Dermis microvascular lymphatic vessel endothelial cell (primary cell): ENCODE measurements around the gene SIK3. TPM values are rescaled to one million over a fixed set of nuclear protein-coding genes. Genes with fewer than 3 reads are reported as not detected.
"Not testable (repeated sequence)": the region's sequence is repeated elsewhere in the genome, so short reads cannot be mapped to it uniquely, and the experiment has no call there.

Experiments used
- DNase-seq, 2 donors: peaks; one replicate each; pipeline versions ENCODE4 v3.0.0 to v3.0.0-alpha.2; 2010; ENCODE audit warnings: low read depth in 2 of 2
- total RNA-seq: library from RNA; depleted of rRNA; stranded (reverse); fragments of >200 nt; gene quantifications from 2 replicates; pipeline ENCODE4 v1.2.1, GENCODE V29; 2014

Gene SIK3
- total RNA-seq, 1 donor from 2014 or later, result 6.4 TPM

GRCh38 chr11:116842117-116842516, 256.1 kb downstream of the SIK3 start:
- DNase-seq, result no peak

DNA sequence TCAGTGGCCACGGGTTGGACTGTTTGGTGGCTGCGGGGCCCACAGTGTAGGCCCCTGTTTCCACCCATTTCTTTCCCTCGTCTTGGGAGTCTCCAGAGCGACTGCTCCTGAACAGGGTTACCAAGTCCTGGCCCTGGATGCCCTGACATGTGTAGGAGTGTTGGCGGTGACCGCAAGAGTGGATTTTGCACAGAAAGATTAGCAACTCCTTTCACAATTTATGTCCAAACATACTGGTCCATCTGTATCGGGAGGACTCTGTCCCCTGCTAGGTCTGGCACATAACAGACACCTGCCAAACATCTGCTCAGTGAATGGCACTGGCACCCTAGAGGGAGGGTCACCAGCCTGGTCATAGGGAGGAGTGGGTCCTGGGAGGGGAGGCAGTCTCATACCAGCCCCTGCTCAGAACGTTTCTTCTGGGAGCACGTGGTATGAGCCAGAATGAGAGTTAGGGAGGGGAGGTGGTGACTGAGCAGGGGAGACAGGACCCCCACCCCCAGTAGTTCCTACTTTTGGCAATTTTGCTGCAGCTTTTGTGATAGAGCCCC, 257.4 kb downstream of the SIK3 start:
- no peak for DNase-seq

DNA sequence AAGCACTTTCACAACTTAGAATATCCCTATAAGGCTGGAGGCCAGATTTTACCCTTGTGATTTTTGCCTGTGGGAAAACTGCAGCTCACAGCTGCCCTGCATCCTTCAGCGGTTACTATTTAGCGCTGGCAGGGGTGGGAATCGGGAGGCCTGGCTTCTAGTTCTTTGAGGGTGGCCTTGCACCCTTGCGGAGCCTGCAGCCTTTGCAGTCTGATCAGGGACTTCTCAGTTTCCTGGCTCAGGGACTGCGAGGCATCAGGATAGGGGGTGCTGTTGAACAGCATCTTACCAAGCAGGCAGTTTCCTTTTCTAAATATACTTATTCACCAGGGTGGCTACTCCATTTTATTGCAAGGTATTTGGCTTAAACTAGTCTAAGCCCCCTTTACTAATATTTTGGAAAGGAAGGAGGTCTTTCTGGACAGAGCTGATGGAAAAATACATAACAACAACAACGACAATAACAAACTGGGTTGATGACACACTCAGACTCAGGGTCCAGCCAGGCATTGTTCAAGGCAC, 257.9 kb downstream of the SIK3 start:
- peak in 1 of 2 donors; percentile 10 for DNase-seq

DNA sequence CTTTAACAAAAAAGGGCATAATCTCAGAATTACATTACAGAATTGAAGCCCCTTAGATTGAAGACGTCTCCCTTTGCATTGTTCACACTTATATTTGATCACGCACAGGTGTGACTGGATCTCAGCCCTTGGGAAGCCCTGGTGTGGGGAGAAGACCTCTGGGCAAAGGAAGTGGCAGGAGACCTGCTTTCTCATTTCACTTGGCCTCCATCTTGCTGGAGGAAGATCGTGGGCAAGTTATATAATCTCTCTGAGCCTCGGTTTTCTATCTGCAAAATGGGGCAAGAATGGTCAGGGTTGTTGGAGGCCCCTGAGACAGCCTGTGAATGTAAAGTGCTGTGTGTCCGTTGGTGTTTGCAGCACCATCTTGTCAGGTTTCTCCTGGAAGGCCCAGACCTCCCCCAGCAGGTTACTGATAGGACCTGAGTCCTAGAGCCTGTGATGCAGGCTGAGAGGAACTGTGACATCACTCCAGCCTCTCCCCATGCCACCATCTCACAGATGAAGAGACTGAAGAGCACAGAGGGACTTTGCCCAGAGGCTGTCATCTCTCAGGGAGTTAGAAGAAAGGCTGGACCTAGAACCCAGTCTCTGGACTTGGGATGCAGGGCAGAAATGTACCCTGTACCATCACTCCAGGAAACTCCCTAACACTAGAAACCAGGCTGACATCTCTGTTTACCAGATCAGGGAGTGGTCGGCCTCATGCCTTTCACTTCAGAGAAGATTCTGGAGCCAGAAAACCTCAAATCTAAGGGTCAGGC, 259.7 kb downstream of the SIK3 start:
- DNase-seq, result no peak

DNA sequence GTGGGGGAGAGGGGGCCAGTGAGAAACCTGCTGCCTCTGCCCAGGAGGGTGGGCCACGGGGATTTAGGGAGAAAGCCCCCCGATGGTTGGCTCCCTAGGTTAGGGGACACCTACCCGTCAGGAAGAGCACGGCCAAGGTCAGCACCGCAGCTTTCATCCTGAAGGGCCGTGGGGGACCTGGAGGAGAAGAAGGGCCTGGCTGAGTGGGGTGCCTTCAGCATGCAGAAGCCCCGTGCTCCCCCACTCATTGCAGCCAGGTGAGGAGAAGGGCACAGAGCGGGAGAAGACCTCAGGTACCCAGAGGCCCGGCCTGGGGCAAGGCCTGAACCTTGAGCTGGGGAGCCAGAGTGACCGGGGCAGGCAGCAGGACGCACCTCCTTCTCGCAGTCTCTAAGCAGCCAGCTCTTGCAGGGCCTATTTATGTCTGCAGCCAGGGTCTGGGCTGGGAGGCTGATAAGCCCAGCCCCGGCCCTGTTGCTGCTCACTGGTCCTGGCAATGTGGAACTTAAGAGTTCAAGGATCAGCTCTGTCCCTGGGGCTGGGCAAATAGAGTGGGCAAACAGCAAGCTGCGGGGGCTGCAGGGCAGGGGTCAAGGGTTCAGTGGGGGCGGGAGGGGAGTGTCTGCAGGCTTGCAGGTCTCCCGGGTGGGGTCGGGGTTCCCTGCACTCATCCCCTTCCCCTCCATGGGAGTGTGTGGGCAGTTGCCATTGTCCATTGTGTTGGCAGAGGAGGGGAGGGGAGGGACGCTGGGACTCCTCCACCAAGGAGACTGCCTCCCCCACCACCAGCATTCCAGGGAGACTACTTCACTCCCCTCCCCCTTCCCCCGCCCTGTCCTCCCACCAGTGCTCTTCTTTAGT, 260.8 kb downstream of the SIK3 start, which contains the start of gene APOA1:
Gene APOA1 (minus strand): TSS at position 392 of the 861 bp plus-strand sequence. CDS start 235 bp downstream, at position 157.
- DNase-seq, result no peak

DNA sequence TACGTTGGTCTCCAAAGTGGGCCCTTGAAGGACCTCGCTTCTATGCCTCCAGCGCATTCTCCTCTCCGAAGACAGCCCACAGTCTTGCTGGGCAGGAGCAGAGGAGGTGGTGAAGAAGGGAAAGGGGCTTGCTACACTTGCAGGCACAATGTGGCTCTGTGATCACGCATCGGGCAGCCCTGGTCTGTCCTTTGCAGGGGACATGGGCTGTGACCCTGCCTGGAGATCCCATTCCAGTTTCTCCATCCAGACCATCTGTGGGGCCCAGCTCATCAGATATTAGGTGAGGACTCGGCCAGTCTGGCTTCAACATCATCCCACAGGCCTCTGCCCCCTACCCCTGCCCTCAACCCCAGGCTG, 261.6 kb downstream of the SIK3 start:
- DNase-seq, result no peak

DNA sequence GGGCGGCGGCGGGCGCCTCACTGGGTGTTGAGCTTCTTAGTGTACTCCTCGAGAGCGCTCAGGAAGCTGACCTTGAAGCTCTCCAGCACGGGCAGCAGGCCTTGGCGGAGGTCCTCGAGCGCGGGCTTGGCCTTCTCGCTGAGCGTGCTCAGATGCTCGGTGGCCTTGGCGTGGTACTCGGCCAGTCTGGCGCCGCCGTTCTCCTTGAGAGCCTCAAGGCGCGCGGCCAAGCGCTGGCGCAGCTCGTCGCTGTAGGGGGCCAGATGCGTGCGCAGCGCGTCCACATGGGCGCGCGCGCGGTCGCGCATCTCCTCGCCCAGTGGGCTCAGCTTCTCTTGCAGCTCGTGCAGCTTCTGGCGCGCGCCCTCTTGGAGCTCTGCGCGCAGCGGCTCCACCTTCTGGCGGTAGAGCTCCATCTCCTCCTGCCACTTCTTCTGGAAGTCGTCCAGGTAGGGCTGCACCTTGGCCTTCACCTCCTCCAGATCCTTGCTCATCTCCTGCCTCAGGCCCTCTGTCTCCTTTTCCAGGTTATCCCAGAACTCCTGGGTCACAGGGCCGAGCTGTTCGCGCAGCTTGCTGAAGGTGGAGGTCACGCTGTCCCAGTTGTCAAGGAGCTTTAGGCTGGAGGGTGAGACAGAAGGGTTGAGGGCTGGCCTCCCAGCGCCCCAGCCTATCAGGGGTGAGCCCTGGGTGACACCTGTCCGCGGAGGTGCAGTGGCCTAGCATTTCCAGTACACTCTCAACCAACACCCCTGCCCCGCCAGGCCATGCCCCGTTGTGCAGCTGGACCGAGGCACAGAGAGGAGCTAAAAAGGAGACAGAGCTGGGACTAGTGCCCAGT, 262.2 kb downstream of the SIK3 start:
- DNase-seq, result peak; percentile 17 to 89

- no peak for DNase-seq
Observed at GRCh38 chr11:116835042-116835772, 263.0 kb downstream of the SIK3 start.

GRCh38 chr11:116834535-116835041, 263.6 kb downstream of the SIK3 start:
- DNase-seq, result not testable (repeated sequence)

DNA sequence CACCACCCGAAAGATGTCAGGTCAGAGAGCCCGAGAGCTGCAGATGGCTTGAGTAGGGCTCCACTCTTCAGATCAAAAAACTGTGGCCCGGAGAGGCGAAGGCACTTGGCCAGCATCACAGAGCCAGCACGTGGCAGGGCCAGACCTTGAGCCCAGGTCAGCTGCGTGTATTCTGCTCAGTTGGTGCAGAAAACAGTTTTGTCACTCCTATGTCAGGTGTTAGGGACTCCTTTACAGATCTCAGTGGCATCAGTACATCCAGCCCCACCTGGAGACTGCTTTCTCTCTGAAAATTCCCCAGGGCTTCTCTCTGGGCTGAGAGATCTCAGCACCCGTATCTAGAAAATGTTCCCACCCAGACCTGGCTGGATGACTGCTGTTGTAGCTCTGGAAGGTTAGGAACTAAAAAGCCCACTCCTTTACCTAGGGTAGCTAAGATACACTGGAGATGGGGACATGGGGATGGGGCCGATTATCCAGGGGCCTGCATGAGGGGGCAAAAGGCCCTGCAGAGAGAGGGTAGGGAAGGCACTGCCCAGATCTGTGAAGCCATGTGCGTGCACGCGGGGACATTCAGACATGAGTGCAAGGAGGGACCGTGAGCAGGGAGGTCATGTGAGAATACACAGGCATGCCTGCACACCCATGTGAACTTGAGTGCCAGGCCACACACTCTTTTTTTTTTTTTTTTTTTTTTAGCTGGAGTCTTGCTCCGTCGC, 264.3 kb downstream of the SIK3 start:
- DNase-seq, result no peak

DNA sequence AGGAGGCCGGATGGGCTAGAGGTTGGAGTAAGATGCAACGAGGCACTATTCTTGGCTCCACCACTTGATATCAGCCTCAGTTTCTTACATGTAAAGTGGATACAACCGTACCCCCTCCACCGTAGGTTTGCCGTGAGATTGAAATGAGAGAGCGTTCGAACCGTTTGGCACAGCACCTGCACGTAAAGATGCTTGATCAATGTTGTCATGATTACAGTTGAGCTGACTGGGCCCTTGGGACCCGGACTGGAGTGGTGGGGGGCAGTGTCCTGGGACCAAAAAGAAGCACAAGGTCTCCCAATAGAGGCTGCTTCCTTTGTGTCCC, 264.8 kb downstream of the SIK3 start:
- no peak for DNase-seq

GRCh38 chr11:116832350-116833290, 265.6 kb downstream of the SIK3 start:
- DNase-seq, result no peak

DNA sequence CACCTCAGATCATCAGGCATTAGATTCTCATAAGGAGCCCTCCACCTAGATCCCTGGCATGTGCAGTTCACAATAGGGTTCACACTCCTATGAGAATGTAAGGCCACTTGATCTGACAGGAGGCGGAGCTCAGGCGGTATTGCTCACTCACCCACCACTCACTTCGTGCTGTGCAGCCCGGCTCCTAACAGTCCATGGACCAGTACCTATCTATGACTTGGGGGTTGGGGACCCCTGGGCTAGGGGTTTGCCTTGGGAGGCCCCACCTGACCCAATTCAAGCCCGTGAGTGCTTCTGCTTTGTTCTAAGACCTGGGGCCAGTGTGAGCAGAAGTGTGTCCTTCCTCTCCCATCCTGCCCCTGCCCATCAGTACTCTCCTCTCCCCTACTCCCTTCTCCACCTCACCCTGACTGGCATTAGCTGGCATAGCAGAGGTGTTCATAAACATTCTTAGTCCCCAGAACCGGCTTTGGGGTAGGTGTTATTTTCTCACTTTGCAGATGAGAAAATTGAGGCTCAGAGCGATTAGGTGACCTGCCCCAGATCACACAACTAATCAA, 266.4 kb downstream of the SIK3 start:
- no peak for DNase-seq

DNA sequence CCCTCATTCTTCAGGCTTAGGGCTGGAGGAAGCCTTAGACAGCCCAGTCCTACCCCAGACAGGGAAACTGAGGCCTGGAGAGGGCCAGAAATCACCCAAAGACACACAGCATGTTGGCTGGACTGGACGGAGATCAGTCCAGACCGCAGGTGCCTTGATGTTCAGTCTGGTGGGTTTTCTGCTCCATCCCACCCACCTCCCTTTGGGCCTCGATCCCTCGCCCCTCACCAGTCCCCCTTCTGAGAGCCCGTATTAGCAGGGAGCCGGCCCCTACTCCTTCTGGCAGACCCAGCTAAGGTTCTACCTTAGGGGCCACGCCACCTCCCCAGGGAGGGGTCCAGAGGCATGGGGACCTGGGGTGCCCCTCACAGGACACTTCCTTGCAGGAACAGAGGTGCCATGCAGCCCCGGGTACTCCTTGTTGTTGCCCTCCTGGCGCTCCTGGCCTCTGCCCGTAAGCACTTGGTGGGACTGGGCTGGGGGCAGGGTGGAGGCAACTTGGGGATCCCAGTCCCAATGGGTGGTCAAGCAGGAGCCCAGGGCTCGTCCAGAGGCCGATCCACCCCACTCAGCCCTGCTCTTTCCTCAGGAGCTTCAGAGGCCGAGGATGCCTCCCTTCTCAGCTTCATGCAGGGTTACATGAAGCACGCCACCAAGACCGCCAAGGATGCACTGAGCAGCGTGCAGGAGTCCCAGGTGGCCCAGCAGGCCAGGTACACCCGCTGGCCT, 267.9 kb downstream of the SIK3 start:
- no peak for DNase-seq

DNA sequence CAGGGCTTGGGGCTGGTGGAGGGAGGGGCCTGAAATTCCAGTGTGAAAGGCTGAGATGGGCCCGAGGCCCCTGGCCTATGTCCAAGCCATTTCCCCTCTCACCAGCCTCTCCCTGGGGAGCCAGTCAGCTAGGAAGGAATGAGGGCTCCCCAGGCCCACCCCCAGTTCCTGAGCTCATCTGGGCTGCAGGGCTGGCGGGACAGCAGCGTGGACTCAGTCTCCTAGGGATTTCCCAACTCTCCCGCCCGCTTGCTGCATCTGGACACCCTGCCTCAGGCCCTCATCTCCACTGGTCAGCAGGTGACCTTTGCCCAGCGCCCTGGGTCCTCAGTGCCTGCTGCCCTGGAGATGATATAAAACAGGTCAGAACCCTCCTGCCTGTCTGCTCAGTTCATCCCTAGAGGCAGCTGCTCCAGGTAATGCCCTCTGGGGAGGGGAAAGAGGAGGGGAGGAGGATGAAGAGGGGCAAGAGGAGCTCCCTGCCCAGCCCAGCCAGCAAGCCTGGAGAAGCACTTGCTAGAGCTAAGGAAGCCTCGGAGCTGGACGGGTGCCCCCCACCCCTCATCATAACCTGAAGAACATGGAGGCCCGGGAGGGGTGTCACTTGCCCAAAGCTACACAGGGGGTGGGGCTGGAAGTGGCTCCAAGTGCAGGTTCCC, 268.6 kb downstream of the SIK3 start, which contains the start of gene APOC3:
Gene APOC3 (plus strand): TSS at position 383 of the 659 bp plus-strand sequence. CDS start 676 bp downstream, outside the sequence.
- no peak for DNase-seq

GRCh38 chr11:116828632-116829524, 269.4 kb downstream of the SIK3 start:
- DNase-seq, result no peak
